Fibroblast of villous mesenchyme (primary cell): Measurements from ENCODE around the gene IRX4. TPM values are rescaled to one million over a fixed set of nuclear protein-coding genes. Genes with fewer than 3 reads are reported as not detected.

Experiments
- DNase-seq: peaks from one replicate; pipeline ENCODE4 v3.0.0-alpha.2; 2010; ENCODE audit warnings: low read depth
- H3K4me3 ChIP-seq: 2 replicates; pipeline ENCODE4 v1.5.1; 2011; ENCODE audit warnings: low read depth, mild to moderate bottlenecking, low read length
- CTCF ChIP-seq: IDR thresholded peaks from 2 replicates; pipeline ENCODE4 v1.5.1; 2012; ENCODE audit warnings: low read depth, mild to moderate bottlenecking, low read length; ENCODE audit not compliant: insufficient read depth
- total RNA-seq: library from RNA; depleted of rRNA; stranded (reverse); fragments of >200 nt; gene quantifications from 2 replicates; pipeline ENCODE4 v1.2.3, GENCODE V29; 2012

The IRX4 gene
- total RNA-seq, 1 donor, result not detected

DNA sequence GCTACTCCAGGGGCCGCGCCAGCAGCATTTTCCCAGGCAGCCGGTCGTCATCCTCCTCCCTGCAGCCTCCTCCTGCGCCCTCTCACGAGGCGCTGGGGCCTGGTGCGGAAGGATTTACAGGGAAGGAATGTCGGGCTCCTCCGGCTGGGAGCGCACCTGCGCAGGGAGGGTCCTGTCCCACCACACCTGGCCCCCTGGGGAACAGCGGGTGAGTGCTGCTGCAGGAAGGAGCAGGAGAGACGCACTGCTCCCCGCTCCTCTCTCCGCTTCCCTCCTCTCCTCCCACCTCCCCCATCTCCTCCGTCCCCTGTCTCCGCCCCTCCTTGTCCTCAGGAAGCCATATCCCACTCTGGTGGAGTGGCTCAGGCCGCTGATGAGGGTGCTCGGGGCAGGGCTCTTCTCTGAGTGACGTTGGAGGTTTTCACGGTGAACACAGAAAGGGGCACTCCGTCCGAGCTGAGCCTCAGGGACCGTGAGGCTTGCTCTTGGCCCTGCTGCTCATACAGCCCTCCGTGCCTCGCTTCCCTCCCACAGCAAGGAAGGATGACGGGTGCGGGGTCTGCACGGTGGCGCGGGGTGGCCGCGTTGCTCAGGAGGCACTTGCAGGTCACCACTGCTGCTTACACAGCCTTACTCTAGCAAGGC lies 31.3 kb downstream of the IRX4 start:
- no peak for TF ChIP-seq CTCF
- no peak overlapping the region for H3K4me3 ChIP-seq
- no peak for DNase-seq

DNA sequence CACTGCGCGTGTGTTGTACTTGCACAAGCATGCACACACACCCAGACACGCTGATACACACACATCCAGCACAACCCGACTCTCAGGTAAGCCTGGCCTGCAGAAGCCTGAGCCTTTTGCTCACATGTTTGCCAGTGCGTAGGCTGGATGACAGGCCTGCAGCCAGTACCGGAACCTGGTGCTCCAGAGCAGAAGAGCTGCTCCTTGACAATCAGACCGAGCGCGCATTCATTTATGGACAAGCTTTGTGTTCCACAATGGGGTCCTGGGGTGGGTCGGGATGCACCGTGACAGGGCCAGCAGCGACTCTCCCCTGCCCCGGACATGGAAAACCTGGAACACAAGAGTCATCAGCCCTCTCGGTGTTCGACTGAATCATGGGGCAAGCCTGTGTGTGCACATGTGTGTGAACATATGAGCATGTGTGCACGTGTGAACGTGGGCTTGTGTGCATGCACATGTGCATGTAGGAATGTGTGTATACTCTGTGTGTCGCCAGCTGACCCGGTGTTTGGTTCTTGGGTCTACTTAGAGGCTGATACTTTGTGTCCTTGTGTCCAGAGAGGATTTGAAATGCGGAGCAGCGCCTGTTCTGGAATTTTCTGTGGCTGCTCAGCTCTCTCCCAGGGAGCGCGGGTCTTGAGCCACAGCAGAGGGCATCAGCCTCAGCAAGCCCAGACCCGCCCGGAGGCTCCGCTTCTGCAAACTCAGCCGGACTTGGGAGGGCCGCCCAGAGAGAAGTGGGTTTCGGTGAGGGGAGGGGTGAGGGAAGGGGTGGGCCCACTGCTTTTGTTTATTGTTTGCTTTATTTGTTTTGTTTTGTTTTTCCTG lies 32.2 kb downstream of the IRX4 start:
- H3K4me3 ChIP-seq, result no peak overlapping the region
- no peak for DNase-seq
- TF ChIP-seq CTCF, result no peak

GRCh38 chr5:1847611-1848010 lies 35.1 kb downstream of the IRX4 start:
- DNase-seq, result no peak
- TF ChIP-seq CTCF, result no peak
- H3K4me3 ChIP-seq, result no peak overlapping the region

DNA sequence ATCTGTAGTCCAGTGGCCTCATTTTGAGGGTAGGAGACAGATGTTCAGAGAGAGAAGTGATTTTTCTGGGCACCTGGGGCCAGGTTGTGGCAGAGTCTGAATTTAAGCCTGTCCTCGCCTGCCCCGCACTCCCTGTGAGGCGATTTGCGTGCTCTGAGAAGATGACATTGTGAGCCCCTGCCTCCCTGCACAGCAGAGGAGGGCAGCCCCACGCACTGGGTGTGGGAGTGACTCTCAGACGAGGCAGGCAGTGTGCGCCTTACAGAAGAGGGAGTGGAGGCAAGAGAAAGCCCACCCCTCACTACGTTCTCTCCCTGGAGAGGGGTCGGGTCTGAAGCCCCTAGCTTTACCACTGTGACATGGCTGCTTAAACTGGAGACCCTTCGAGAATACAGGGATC lies 35.7 kb downstream of the IRX4 start:
- no peak for DNase-seq
- no peak for TF ChIP-seq CTCF

GRCh38 chr5:1846583-1846982 lies 36.1 kb downstream of the IRX4 start:
- DNase-seq, result no peak
- H3K4me3 ChIP-seq, result no peak overlapping the region
- TF ChIP-seq CTCF, result no peak

More for the DNA sequence above, 35.7 kb downstream of the IRX4 start:
- H3K4me3 ChIP-seq, result no peak overlapping the region

DNA sequence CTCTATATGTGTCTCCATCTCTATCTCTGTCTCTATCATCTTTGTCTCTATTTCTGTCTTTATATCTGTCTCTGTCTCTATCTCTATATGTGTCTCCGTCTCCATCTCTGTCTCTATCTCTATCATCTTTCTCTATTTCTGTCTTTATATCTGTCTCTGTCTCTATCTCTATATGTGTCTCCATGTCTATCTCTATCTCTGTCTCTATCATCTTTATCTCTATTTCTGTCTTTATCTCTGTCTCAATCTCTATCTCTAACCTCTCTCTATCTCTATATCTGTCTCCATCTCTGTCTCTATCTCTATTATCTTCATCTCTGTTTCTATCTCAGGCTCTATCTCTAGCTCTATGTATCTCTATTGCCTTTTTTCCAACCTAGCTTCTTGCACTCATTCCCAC lies 37.0 kb downstream of the IRX4 start:
- no peak overlapping the region for H3K4me3 ChIP-seq
- DNase-seq, result no peak
- TF ChIP-seq CTCF, result no peak
